ENCODE data around the gene FZD1. TPM values are rescaled to one million over a fixed set of nuclear protein-coding genes. Genes with fewer than 3 reads are reported as not detected.

The FZD1 gene
- total RNA-seq, 1 experiment from 2014 or later: 3.7 TPM

DNA sequence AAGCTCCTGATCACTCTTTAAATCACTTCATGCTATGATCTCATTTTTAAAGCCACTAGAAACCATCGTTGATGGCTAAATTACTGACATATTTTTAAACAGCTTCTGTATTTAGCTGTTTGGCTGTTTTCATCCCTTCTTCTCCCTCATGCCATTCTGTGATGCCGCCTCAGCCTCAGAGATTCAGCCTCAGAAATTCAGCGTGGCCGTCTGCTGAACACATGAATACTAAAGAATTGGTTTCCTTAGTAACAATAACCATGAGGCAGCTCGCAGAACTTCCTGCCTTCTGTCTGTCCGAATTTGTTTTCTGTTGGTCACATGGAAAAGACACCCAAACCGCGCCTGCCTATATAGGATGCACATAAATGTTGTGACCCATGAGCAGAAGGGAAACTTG lies 31.0 kb upstream of the FZD1 start:
- ATAC-seq (no peak), DNase-seq (ENCODE audit: low read depth, low spot score) (no peak)
- Histone ChIP-seq H3K27me3 (ENCODE audit: insufficient read depth, low read length) (peaks cover 24% of the 10 kb centered on the region; the same call in 1 of the 2 replicates), H4K20me1 (ENCODE audit: insufficient read depth) (no peaks in the 10 kb centered on the region), H3K79me2 (ENCODE audit: insufficient read depth, low read length) (no peaks in the 10 kb centered on the region), H3K9me2 (ENCODE audit: insufficient read depth) (no peaks in the 10 kb centered on the region), H3K4me1 (ENCODE audit: control insufficient read depth in 1 of 2, insufficient read depth in 2 of 2, low read length in 2 of 2) (no peaks in the 10 kb centered on the region), H3K36me3 (ENCODE audit: control insufficient read depth in 1 of 2, insufficient read depth in 2 of 2, low read length in 2 of 2) (no peaks in the 10 kb centered on the region), H3K9me3 (ENCODE audit: control insufficient read depth in 1 of 2, insufficient read depth in 1 of 2, low read depth in 1 of 2, low read length in 2 of 2) (no peaks in the 10 kb centered on the region), H2AFZ (ENCODE audit: low read depth, low read length, poor library complexity, severe bottlenecking) (no peak overlapping the region), H3K27ac (ENCODE audit: low read depth, low read length) (no peak overlapping the region), H3K4me3 (replicated peaks in 1 of 2; ENCODE audit: low read depth in 1 of 2, low read length in 2 of 2) (no peak overlapping the region), H3K4me2 (ENCODE audit: low read length) (no peak overlapping the region), H3K9ac (ENCODE audit: low read length) (no peak overlapping the region)
- intact Hi-C loops (cut with micrococcal nuclease): no loop called here
- no peak for TF ChIP-seq POLR2A (IDR thresholded peaks at IDR 0.05; ENCODE audit: borderline replicate concordance, extremely low read depth, insufficient read depth, insufficient read length)
- ChIA-PET RAD21 (ENCODE audit: low non-redundant PET in 1 of 2, low total read pairs in 2 of 2, uncharacterized antibody in 2 of 2, unreplicated experiment in 2 of 2) (no interaction called here), CTCF (no interaction called here), POLR2A (no interaction called here)
- BruUV-seq (replicated peaks): no TSS peak

GRCh38 chr7:91235211-91235832 lies 28.9 kb upstream of the FZD1 start:
- H3K27me3 ChIP-seq (ENCODE audit: insufficient read depth, low read length): peaks cover 13% of the 10 kb centered on the region; the same call in 1 of the 2 replicates
- H3K27ac ChIP-seq (ENCODE audit: low read depth, low read length): no peak overlapping the region
- H3K36me3 ChIP-seq (ENCODE audit: control insufficient read depth in 1 of 2, insufficient read depth in 2 of 2, low read length in 2 of 2): no peaks in the 10 kb centered on the region
- CTCF ChIA-PET: no interaction called here
- intact Hi-C loops (cut with micrococcal nuclease): no loop called here
- H3K4me2 ChIP-seq (ENCODE audit: low read length): no peak overlapping the region
- H3K79me2 ChIP-seq (ENCODE audit: insufficient read depth, low read length): no peaks in the 10 kb centered on the region
- H3K9ac ChIP-seq (ENCODE audit: low read length): no peak overlapping the region
- no peak for ATAC-seq
- no peak for DNase-seq (ENCODE audit: low read depth, low spot score)
- H3K4me3 ChIP-seq (replicated peaks in 1 of 2; ENCODE audit: low read depth in 1 of 2, low read length in 2 of 2): no peak overlapping the region
- H2AFZ ChIP-seq (ENCODE audit: low read depth, low read length, poor library complexity, severe bottlenecking): no peak overlapping the region
- H3K4me1 ChIP-seq (ENCODE audit: control insufficient read depth in 1 of 2, insufficient read depth in 2 of 2, low read length in 2 of 2): peaks cover 2 to 4% of the 10 kb centered on the region in 2 experiments; a peak in 3 of 4 replicates
- H3K9me2 ChIP-seq (ENCODE audit: insufficient read depth): no peaks in the 10 kb centered on the region
- POLR2A ChIA-PET: no interaction called here
- RAD21 ChIA-PET (ENCODE audit: low non-redundant PET in 1 of 2, low total read pairs in 2 of 2, uncharacterized antibody in 2 of 2, unreplicated experiment in 2 of 2): no interaction called here
- no TSS peak for BruUV-seq (replicated peaks)
- H4K20me1 ChIP-seq (ENCODE audit: insufficient read depth): no peaks in the 10 kb centered on the region
- no peak for TF ChIP-seq SIN3A (IDR thresholded peaks at IDR 0.05; ENCODE audit: low read depth)
- no peak for TF ChIP-seq REST (IDR thresholded peaks at IDR 0.05; ENCODE audit: low read depth)
- TF ChIP-seq EZH2 (IDR thresholded peaks at IDR 0.05): no peak
- no peak for TF ChIP-seq ZBTB33 (IDR thresholded peaks at IDR 0.05; ENCODE audit: extremely low read depth, insufficient replicate concordance, low read length)
- no peak for TF ChIP-seq SP1 (IDR thresholded peaks at IDR 0.05; ENCODE audit: low read depth)
- TF ChIP-seq MAX (IDR thresholded peaks at IDR 0.05): no peak
- no peaks in the 10 kb centered on the region for H3K9me3 ChIP-seq (ENCODE audit: control insufficient read depth in 1 of 2, insufficient read depth in 1 of 2, low read depth in 1 of 2, low read length in 2 of 2)
